Brain microvascular endothelial cell (primary cell): ENCODE results near the gene CDH13.

Experiments used
- DNase-seq: peaks from one replicate; pipeline ENCODE4 v3.0.0-alpha.2; 2020
- H3K27ac ChIP-seq: fragments of 250-450 bp; sonication (Bioruptor Pico); 2 replicates; pipeline ENCODE4 v1.5.1; 2020; ENCODE audit warnings: mild to moderate bottlenecking, moderate library complexity
- H3K27me3 ChIP-seq: fragments of 250-450 bp; sonication (Bioruptor Pico); replicated peaks from 2 replicates; pipeline ENCODE4 v1.5.1; 2020; ENCODE audit warnings: mild to moderate bottlenecking
- H3K36me3 ChIP-seq: fragments of 250-450 bp; sonication (Bioruptor Pico); replicated peaks from 2 replicates; pipeline ENCODE4 v1.5.1; 2020; ENCODE audit warnings: mild to moderate bottlenecking
- H3K4me3 ChIP-seq: 2 replicates; pipeline ENCODE4 v1.5.1; 2011; ENCODE audit warnings: low read depth, mild to moderate bottlenecking, control low read depth, low read length, moderate library complexity
- CTCF ChIP-seq: IDR thresholded peaks from 2 replicates; pipeline ENCODE4 v1.5.1; 2011; ENCODE audit warnings: low read depth, mild to moderate bottlenecking, moderate library complexity, low read length, control low read depth, inconsistent platforms; ENCODE audit errors: missing control alignments
- in situ Hi-C: cut with HindIII; loops from 2 replicates; pipeline ENCODE4 v1.10.0; 2017; ENCODE audit warnings: low sequenced_read_pairs, low pct_ligation_motif_present

CDH13 gene

GRCh38 chr16:83799336-83799735 lies 1172.6 kb downstream of the CDH13 start:
- no peaks in the 10 kb centered on the region for H3K27me3 ChIP-seq
- no peak for DNase-seq
- no peak for TF ChIP-seq CTCF
- H3K36me3 ChIP-seq = no peaks in the 10 kb centered on the region
- in situ Hi-C loops = no loop called here
- H3K27ac ChIP-seq = no peak overlapping the region
- no peak overlapping the region for H3K4me3 ChIP-seq

- in situ Hi-C loops = no loop called here
- H3K36me3 ChIP-seq = no peaks in the 10 kb centered on the region
- H3K4me3 ChIP-seq = no peak overlapping the region
- H3K27ac ChIP-seq = no peak overlapping the region
- no peaks in the 10 kb centered on the region for H3K27me3 ChIP-seq
- TF ChIP-seq CTCF = no peak
- peak; percentile 70 for DNase-seq
Measured at GRCh38 chr16:83802135-83802534, 1175.4 kb downstream of the CDH13 start.

- no peak for DNase-seq
- H3K4me3 ChIP-seq = no peak overlapping the region
- H3K27me3 ChIP-seq = no peaks in the 10 kb centered on the region
- in situ Hi-C loops = no loop called here
- H3K36me3 ChIP-seq = no peaks in the 10 kb centered on the region
- no peak overlapping the region for H3K27ac ChIP-seq
- no peak for TF ChIP-seq CTCF
Measured at GRCh38 chr16:83802554-83803205, 1175.9 kb downstream of the CDH13 start.

DNA sequence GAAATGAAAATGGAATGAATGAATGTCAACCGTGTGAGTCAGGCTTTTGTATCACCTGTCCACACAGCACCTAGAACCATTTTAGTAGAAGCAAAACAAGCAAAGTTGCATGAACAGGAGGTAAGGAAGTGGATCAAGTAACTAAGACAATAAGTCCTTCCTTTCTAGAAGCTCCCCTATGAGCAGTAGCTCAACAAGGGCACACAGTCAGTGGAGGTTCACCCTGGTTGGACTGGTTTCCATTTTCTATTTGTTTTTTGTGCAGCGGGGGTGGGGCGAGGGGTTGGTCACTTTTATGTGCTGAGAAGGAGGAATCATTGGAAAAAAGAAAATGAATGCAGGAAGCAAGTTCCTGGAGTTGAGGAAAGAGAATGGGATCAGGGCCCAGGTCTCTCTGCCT lies 1177.0 kb downstream of the CDH13 start:
- Histone ChIP-seq H3K4me3 (no peak overlapping the region), H3K36me3 (no peaks in the 10 kb centered on the region), H3K27me3 (no peaks in the 10 kb centered on the region), H3K27ac (no peak overlapping the region)
- DNase-seq = no peak
- TF ChIP-seq CTCF = no peak
- in situ Hi-C loops = no loop called here

- Histone ChIP-seq H3K4me3 (no peak overlapping the region), H3K27me3 (no peaks in the 10 kb centered on the region), H3K27ac (no peak overlapping the region), H3K36me3 (no peaks in the 10 kb centered on the region)
- TF ChIP-seq CTCF = no peak
- in situ Hi-C loops = no loop called here
- no peak for DNase-seq
Measured at GRCh38 chr16:83804366-83804765, 1177.6 kb downstream of the CDH13 start.

- no peaks in the 10 kb centered on the region for H3K27me3 ChIP-seq
- in situ Hi-C loops = no loop called here
- no peak overlapping the region for H3K27ac ChIP-seq
- H3K4me3 ChIP-seq = no peak overlapping the region
- no peak for TF ChIP-seq CTCF
- no peaks in the 10 kb centered on the region for H3K36me3 ChIP-seq
- no peak for DNase-seq
Measured at GRCh38 chr16:83806036-83806435, 1179.3 kb downstream of the CDH13 start.
